Stomach (tissue), 4 donors: Measurements from ENCODE around the gene DOC2A.

Source experiments
- EP300 ChIP-seq: sonication (generic); formaldehyde crosslinking; IDR thresholded peaks from one replicate; pipeline ENCODE4 v1.6.1; 2017; ENCODE audit warnings: antibody characterized with exemption
- POLR2A ChIP-seq, 4 donors: fragments of 450-650 bp; IDR thresholded peaks; one replicate each; pipeline ENCODE4 v1.6.1; 2016; ENCODE audit warnings: antibody characterized with exemption in 4 of 4, control low read depth in 2 of 4, mild to moderate bottlenecking in 1 of 4, moderate library complexity in 1 of 4
- POLR2AphosphoS5 ChIP-seq, 3 donors: sonication (generic); formaldehyde crosslinking; IDR thresholded peaks; one replicate each; pipeline ENCODE4 v1.6.1; 2016; ENCODE audit warnings: antibody characterized with exemption in 3 of 3
- TF ChIP-seq, protein P1 (sequence below), 7 experiments: fragments of 450-650 bp in 4 of 7; fragments of 200-600 bp in 3 of 7; sonication (generic) in 3 of 7; IDR thresholded peaks; one replicate each; pipeline ENCODE4 v1.5.1; 2016 to 2019; ENCODE audit warnings: antibody characterized with exemption in 7 of 7, control low read depth in 2 of 7, mild to moderate bottlenecking in 1 of 7

DNA sequence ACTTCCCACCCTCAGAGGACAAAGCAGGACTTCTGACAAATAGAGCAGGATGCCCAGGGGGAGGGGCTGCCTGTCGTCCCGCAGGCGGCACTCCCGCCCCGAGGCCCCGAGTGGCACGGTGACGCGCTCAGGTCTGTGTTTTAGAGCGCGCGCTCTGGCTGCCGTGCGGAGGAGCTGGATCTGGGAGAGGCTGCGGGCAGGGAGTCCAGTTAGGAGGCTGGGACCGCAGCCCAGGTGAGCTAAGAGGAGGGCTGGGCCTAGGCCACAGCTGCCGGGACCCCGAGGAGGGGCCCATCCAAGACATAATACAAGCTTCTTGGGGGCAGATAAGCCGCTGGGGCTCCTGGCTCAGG, 6.4 kb downstream of the DOC2A start:
- no peak for TF ChIP-seq POLR2AphosphoS5 (IDR thresholded peaks at IDR 0.05)
- TF ChIP-seq, protein P1, sequence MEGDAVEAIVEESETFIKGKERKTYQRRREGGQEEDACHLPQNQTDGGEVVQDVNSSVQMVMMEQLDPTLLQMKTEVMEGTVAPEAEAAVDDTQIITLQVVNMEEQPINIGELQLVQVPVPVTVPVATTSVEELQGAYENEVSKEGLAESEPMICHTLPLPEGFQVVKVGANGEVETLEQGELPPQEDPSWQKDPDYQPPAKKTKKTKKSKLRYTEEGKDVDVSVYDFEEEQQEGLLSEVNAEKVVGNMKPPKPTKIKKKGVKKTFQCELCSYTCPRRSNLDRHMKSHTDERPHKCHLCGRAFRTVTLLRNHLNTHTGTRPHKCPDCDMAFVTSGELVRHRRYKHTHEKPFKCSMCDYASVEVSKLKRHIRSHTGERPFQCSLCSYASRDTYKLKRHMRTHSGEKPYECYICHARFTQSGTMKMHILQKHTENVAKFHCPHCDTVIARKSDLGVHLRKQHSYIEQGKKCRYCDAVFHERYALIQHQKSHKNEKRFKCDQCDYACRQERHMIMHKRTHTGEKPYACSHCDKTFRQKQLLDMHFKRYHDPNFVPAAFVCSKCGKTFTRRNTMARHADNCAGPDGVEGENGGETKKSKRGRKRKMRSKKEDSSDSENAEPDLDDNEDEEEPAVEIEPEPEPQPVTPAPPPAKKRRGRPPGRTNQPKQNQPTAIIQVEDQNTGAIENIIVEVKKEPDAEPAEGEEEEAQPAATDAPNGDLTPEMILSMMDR (IDR thresholded peaks at IDR 0.05) = no peak
- TF ChIP-seq POLR2A (IDR thresholded peaks at IDR 0.05) = no peak
- no peak for TF ChIP-seq EP300
